ENCODE data around the gene HLA-DQB2. TPM values are rescaled to one million over a fixed set of nuclear protein-coding genes. Genes with fewer than 3 reads are reported as not detected.
"Not testable (repeated sequence)": the region's sequence is repeated elsewhere in the genome, so short reads cannot be mapped to it uniquely, and the experiment has no call there.

The HLA-DQB2 gene
- total RNA-seq, 1 donor, result not detected

DNA sequence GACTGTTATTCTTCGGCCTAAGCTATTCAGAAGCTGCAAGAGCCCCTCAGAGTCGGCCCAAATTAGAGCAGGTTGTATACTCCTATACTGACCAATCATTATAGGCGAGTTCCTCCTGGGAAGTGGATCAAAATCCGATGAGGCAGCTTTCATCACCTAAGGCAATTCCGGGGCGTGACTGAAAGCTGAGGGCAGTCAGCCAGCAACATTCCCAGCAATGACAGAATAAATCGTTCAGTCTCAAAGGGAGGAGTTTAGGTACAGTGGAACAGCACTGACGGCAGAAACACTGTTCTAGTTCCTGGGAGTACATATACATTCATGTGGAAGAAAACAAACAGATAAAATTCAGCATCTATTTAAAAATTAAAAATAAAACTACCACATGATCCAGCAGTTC is 10.8 kb downstream of the HLA-DQB2 start:
- TF ChIP-seq, protein P1, sequence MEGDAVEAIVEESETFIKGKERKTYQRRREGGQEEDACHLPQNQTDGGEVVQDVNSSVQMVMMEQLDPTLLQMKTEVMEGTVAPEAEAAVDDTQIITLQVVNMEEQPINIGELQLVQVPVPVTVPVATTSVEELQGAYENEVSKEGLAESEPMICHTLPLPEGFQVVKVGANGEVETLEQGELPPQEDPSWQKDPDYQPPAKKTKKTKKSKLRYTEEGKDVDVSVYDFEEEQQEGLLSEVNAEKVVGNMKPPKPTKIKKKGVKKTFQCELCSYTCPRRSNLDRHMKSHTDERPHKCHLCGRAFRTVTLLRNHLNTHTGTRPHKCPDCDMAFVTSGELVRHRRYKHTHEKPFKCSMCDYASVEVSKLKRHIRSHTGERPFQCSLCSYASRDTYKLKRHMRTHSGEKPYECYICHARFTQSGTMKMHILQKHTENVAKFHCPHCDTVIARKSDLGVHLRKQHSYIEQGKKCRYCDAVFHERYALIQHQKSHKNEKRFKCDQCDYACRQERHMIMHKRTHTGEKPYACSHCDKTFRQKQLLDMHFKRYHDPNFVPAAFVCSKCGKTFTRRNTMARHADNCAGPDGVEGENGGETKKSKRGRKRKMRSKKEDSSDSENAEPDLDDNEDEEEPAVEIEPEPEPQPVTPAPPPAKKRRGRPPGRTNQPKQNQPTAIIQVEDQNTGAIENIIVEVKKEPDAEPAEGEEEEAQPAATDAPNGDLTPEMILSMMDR (IDR thresholded peaks at IDR 0.05; ENCODE audit: insufficient read depth, low read length), result no peak
- H3K4me3 ChIP-seq (ENCODE audit: low read depth, low read length), result no peak overlapping the region
- DNase-seq (ENCODE audit: low read depth), result peak; percentile 8

GRCh38 chr6:32745649-32746048 is 17.7 kb downstream of the HLA-DQB2 start:
- H3K4me3 ChIP-seq (ENCODE audit: low read depth, low read length); DNase-seq (ENCODE audit: low read depth): not testable (repeated sequence)

GRCh38 chr6:32744776-32745175 is 18.6 kb downstream of the HLA-DQB2 start:
- no peak for DNase-seq (ENCODE audit: low read depth)
- TF ChIP-seq, protein P1 (IDR thresholded peaks at IDR 0.05; ENCODE audit: insufficient read depth, low read length), result no peak
- H3K4me3 ChIP-seq (ENCODE audit: low read depth, low read length), result no peak overlapping the region

DNA sequence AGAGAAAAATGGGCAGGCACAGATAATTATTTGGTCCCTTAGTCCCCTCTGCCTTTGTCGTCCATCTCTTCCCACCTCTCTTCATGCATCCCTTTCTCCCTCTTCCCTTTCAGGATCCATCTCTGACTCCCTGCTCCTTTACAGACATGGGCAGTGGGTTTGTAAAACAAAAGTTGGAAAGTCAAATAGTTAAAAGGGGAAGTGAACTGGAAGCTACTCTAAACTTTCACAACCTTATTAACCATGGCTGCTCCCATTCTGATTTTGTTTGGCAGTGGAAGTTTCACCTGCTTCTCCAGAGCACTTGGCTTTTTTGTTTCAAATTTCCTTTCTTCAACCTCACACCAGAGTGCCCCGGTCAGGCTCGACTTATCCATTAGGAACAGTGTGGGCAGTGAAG is 21.0 kb downstream of the HLA-DQB2 start:
- no peak for DNase-seq (ENCODE audit: low read depth)
- no peak overlapping the region for H3K4me3 ChIP-seq (ENCODE audit: low read depth, low read length)
- TF ChIP-seq, protein P1 (IDR thresholded peaks at IDR 0.05; ENCODE audit: insufficient read depth, low read length), result no peak

GRCh38 chr6:32741031-32741960 is 22.0 kb downstream of the HLA-DQB2 start, which contains the start of gene HLA-DQA2:
Gene HLA-DQA2, plus strand, starts transcription at chr6:32741391. Its CDS starts 53 bp downstream, at chr6:32741444.
- no peak within 1 kb of the TSS for H3K4me3 ChIP-seq (ENCODE audit: low read depth, low read length)
- no peak for DNase-seq (ENCODE audit: low read depth)
- TF ChIP-seq, protein P1 (IDR thresholded peaks at IDR 0.05; ENCODE audit: insufficient read depth, low read length), result no peak

- TF ChIP-seq, protein P1 (IDR thresholded peaks at IDR 0.05; ENCODE audit: insufficient read depth, low read length), result no peak
- H3K4me3 ChIP-seq (ENCODE audit: low read depth, low read length), result no peak overlapping the region
Observed at GRCh38 chr6:32738126-32738525, 25.2 kb downstream of the HLA-DQB2 start.

DNA sequence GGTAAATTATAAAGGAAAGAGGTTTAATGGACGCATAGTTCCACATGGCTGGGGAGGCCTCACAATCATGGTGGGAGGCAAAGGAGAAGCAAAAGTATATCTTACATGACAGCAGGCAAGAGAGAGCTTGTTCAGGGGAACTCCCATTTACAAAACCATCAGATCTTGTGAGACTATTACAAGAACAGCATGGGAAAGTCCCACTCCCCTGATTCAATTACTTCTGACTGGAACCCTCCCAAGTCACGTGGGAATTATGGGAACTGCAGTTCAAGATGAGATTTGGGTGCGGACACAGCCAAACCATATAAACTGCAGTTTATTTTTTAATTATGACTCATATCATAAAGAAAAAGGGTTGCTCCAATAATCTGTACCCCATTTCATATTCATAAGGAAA is 44.5 kb downstream of the HLA-DQB2 start:
- no peak for DNase-seq (ENCODE audit: low read depth)
- H3K4me3 ChIP-seq (ENCODE audit: low read depth, low read length), result no peak overlapping the region
- TF ChIP-seq, protein P1 (IDR thresholded peaks at IDR 0.05; ENCODE audit: insufficient read depth, low read length), result no peak

More at GRCh38 chr6:32738126-32738525, 25.2 kb downstream of the HLA-DQB2 start:
- DNase-seq (ENCODE audit: low read depth), result no peak
